Measurements from ENCODE around the gene CBX5.
"Not testable (repeated sequence)": the region's sequence is repeated elsewhere in the genome, so short reads cannot be mapped to it uniquely, and the experiment has no call there.

Gene CBX5

GRCh38 chr12:54279632-54280467 is at the start of gene CBX5:
Gene CBX5, minus strand, starts transcription at chr12:54280122. Its CDS starts 22,472 bp downstream, at chr12:54257650.
- in situ Hi-C loops (cut with HindIII; ENCODE audit: low pct_unique_long_range_greater_than_20kb, low sequenced_read_pairs), result no loop called here
- no peak for TF ChIP-seq JUND (IDR thresholded peaks at IDR 0.05; ENCODE audit: low read depth)
- DNase-seq (ENCODE audit: low read depth in 1 of 2, low spot score in 1 of 2), result peak; percentile 94 to 100

GRCh38 chr12:54328595-54329337 is 48.8 kb upstream of the CBX5 start:
- in situ Hi-C loops (cut with HindIII; ENCODE audit: low pct_unique_long_range_greater_than_20kb, low sequenced_read_pairs), result no loop called here
- no peak for DNase-seq (ENCODE audit: low read depth in 1 of 2, low spot score in 1 of 2)
- no peak for TF ChIP-seq JUND (IDR thresholded peaks at IDR 0.05; ENCODE audit: low read depth)

- in situ Hi-C loops (cut with HindIII; ENCODE audit: low pct_unique_long_range_greater_than_20kb, low sequenced_read_pairs), result not testable (repeated sequence)
- DNase-seq (ENCODE audit: low read depth in 1 of 2, low spot score in 1 of 2), result peak in 1 of 2 experiments; percentile 18
Measured at GRCh38 chr12:54325442-54326109, 45.7 kb upstream of the CBX5 start.

GRCh38 chr12:54324617-54325441 is 44.9 kb upstream of the CBX5 start, which contains the start of gene COPZ1:
Gene COPZ1, plus strand, starts transcription at chr12:54325131. Its CDS starts 33 bp downstream, at chr12:54325164.
- in situ Hi-C loops (cut with HindIII; ENCODE audit: low pct_unique_long_range_greater_than_20kb, low sequenced_read_pairs), result no loop called here
- TF ChIP-seq JUND (IDR thresholded peaks at IDR 0.05; ENCODE audit: low read depth), result no peak
- DNase-seq (ENCODE audit: low read depth in 1 of 2, low spot score in 1 of 2), result peak; percentile 95 to 100

GRCh38 chr12:54321363-54321762 is 41.4 kb upstream of the CBX5 start:
- no peak for TF ChIP-seq JUND (IDR thresholded peaks at IDR 0.05; ENCODE audit: low read depth)
- in situ Hi-C loops (cut with HindIII; ENCODE audit: low pct_unique_long_range_greater_than_20kb, low sequenced_read_pairs), result no loop called here
- DNase-seq (ENCODE audit: low read depth in 1 of 2, low spot score in 1 of 2), result no peak

GRCh38 chr12:54312309-54312708 is 32.4 kb upstream of the CBX5 start:
- in situ Hi-C loops (cut with HindIII; ENCODE audit: low pct_unique_long_range_greater_than_20kb, low sequenced_read_pairs); DNase-seq (ENCODE audit: low read depth in 1 of 2, low spot score in 1 of 2): not testable (repeated sequence)

- DNase-seq (ENCODE audit: low read depth in 1 of 2, low spot score in 1 of 2), result no peak
- TF ChIP-seq JUND (IDR thresholded peaks at IDR 0.05; ENCODE audit: low read depth), result no peak
- in situ Hi-C loops (cut with HindIII; ENCODE audit: low pct_unique_long_range_greater_than_20kb, low sequenced_read_pairs), result no loop called here
Measured at GRCh38 chr12:54311051-54311450, 31.1 kb upstream of the CBX5 start.

GRCh38 chr12:54306925-54307741 is 27.2 kb upstream of the CBX5 start:
- in situ Hi-C loops (cut with HindIII; ENCODE audit: low pct_unique_long_range_greater_than_20kb, low sequenced_read_pairs), result no loop called here
- DNase-seq (ENCODE audit: low read depth in 1 of 2, low spot score in 1 of 2), result peak in 1 of 2 experiments; percentile 73

GRCh38 chr12:54304187-54304810 is 24.4 kb upstream of the CBX5 start:
- TF ChIP-seq JUND (IDR thresholded peaks at IDR 0.05; ENCODE audit: low read depth), result no peak
- in situ Hi-C loops (cut with HindIII; ENCODE audit: low pct_unique_long_range_greater_than_20kb, low sequenced_read_pairs), result no loop called here
- DNase-seq (ENCODE audit: low read depth in 1 of 2, low spot score in 1 of 2), result peak in 1 of 2 experiments; percentile 66

More at GRCh38 chr12:54306925-54307741, 27.2 kb upstream of the CBX5 start:
- no peak for TF ChIP-seq JUND (IDR thresholded peaks at IDR 0.05; ENCODE audit: low read depth)

GRCh38 chr12:54303640-54304039 is 23.7 kb upstream of the CBX5 start:
- in situ Hi-C loops (cut with HindIII; ENCODE audit: low pct_unique_long_range_greater_than_20kb, low sequenced_read_pairs), result no loop called here
- no peak for TF ChIP-seq JUND (IDR thresholded peaks at IDR 0.05; ENCODE audit: low read depth)
- no peak for DNase-seq (ENCODE audit: low read depth in 1 of 2, low spot score in 1 of 2)

Data from T47D (cell line).